K562 (cell line): ENCODE measurements around the gene HEXIM1. TPM values are rescaled to one million over a fixed set of nuclear protein-coding genes. Genes with fewer than 3 reads are reported as not detected.

Experiments used
- BRD4 ChIP-seq: fragments of 200-600 bp; sonication (generic); IDR thresholded peaks from 2 replicates; pipeline ENCODE4 v1.6.1; 2017; ENCODE audit warnings: inconsistent platforms
- CHD1 ChIP-seq: fragments of 200-600 bp; sonication (generic); IDR thresholded peaks from one replicate; pipeline ENCODE4 v1.6.1; 2012; ENCODE audit warnings: mild to moderate bottlenecking, moderate library complexity, low read length, inconsistent platforms
- EWSR1 ChIP-seq: fragments of 450-650 bp; IDR thresholded peaks from 2 replicates; pipeline ENCODE4 v1.6.1; 2018; ENCODE audit warnings: borderline replicate concordance, mild to moderate bottlenecking, low read depth, moderate library complexity; ENCODE audit not compliant: partially characterized antibody
- IFI16 ChIP-seq: fragments of 250-450 bp; sonication (Bioruptor Pico); IDR thresholded peaks from 2 replicates; pipeline ENCODE4 v2.1.2; 2022; ENCODE audit warnings: mild to moderate bottlenecking, inconsistent platforms
- MAZ ChIP-seq, 2 experiments: fragments of 450-650 bp in 1 of 2; sonication (generic) in 1 of 2; formaldehyde crosslinking; IDR thresholded peaks in 1 of 2; conservative IDR thresholded peaks in 1 of 2; 2 replicates each; pipeline versions ENCODE4 v1.4.0 to v1.5.0; 2020; ENCODE audit warnings: mild to moderate bottlenecking in 1 of 2, missing genetic modification reagents in 1 of 2
- MIER1 ChIP-seq: fragments of 450-650 bp; IDR thresholded peaks from 2 replicates; pipeline ENCODE4 v1.6.1; 2016; ENCODE audit warnings: antibody characterized with exemption, mild to moderate bottlenecking, low read depth
- NFRKB ChIP-seq: fragments of 450-650 bp; IDR thresholded peaks from 2 replicates; pipeline ENCODE4 v1.6.1; 2016; ENCODE audit warnings: low read depth
- SPI1 ChIP-seq: IDR thresholded peaks from 2 replicates; pipeline ENCODE4 v1.6.1; 2011; ENCODE audit warnings: low read depth, low read length, control low read depth, borderline replicate concordance
- ZBED1 ChIP-seq: IDR thresholded peaks from 2 replicates; pipeline ENCODE4 v1.6.1; 2014
- ZNF707 ChIP-seq: fragments of 250-450 bp; sonication (Bioruptor Pico); conservative IDR thresholded peaks from 2 replicates; pipeline ENCODE4 v1.8.0; 2022; ENCODE audit warnings: inconsistent platforms, mild to moderate bottlenecking, moderate library complexity
- ZNF780A ChIP-seq: fragments of 250-450 bp; sonication (Bioruptor Pico); IDR thresholded peaks from 2 replicates; pipeline ENCODE4 v1.5.0; 2021; ENCODE audit warnings: mild to moderate bottlenecking
- polyA plus RNA-seq, 8 experiments: library from polyadenylated mRNA; depleted of rRNA in 4 of 8; stranded (reverse) in 5 of 8; unstranded in 3 of 8; fragments of >200 nt; fragmentation: Nextera tagmentation in 2 of 8; fragmentation: Illumina TruSeq in 1 of 8; extraction: Ambion mirVana in 2 of 8; extraction: Trizol in 1 of 8; gene quantifications; 2 replicates each; pipeline versions ENCODE4 v1.2.1 to v1.2.3, GENCODE V29; 2011 to 2014; ENCODE audit warnings: inconsistent platforms in 1 of 8, missing spikeins in 1 of 8
- total RNA-seq, 7 experiments: library from RNA; depleted of rRNA in 6 of 7; stranded (reverse); fragments of >200 nt in 6 of 7; fragmentation: Illumina TruSeq in 2 of 7; extraction: Trizol in 2 of 7; gene quantifications; 2 replicates each; pipeline versions ENCODE4 v1.2.1 to v1.2.3, GENCODE V29; 2011 to 2021; ENCODE audit warnings: low replicate concordance in 1 of 7
- TF ChIP-seq, protein P1 (sequence below): fragments of 250-450 bp; sonication (Bioruptor Pico); IDR thresholded peaks from 2 replicates; pipeline ENCODE4 v1.5.0; 2020; ENCODE audit warnings: mild to moderate bottlenecking, borderline replicate concordance
- TF ChIP-seq, protein P2 (sequence below): fragments of 450-650 bp; IDR thresholded peaks from 2 replicates; pipeline ENCODE4 v1.6.1; 2016; ENCODE audit warnings: mild to moderate bottlenecking
- TF ChIP-seq, protein P3 (sequence below), 2 experiments: fragments of 450-650 bp in 1 of 2; IDR thresholded peaks; 2 replicates each; pipeline ENCODE4 v1.6.1; 2011 to 2017; ENCODE audit warnings: low read depth in 2 of 2, antibody characterized with exemption in 1 of 2, borderline replicate concordance in 1 of 2, low read length in 1 of 2, mild to moderate bottlenecking in 1 of 2, mixed read lengths in 1 of 2; ENCODE audit not compliant: control insufficient read depth in 1 of 2
- TF ChIP-seq, protein P4 (sequence below): fragments of 250-450 bp; sonication (Bioruptor Pico); IDR thresholded peaks from 2 replicates; pipeline ENCODE4 v1.4.0; 2020; ENCODE audit warnings: mild to moderate bottlenecking

Gene HEXIM1
- total and polyA plus RNA-seq, 9 of the 15 experiments (the other 6 are each of a cell fraction or from before 2014, with no cell fraction given), result 1.4 to 28.3 (median 9.1) TPM

DNA sequence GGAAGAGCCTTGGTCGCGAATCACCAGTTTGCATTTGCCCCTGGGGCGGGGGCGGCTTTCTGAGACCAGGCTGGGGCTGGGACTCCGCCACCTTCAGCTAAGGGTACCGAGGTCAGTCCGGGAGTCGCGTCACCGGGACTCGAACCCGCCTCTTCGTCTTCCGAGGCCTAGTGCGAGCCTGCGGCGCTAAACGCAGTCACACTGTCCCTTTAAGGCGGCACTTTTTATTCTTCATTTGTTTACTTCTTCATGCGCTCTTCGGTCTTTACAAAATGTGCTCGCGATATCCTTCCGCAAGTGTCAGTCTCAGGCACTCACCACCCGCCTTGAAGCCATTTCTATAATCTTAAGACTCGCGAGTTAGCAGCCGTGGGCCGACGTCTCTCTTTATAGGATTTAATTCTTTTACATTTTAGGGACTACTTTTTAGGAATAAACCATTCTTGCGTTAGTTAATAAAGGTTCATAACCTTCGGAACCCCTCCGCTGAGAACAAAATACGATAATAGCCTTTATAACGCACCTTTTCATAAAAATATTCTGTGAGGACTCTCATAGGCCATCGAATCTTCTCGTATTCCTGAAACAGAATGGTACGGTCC is 593 bp upstream of the HEXIM1 start (continued):
- TF ChIP-seq EWSR1 (no peak), ZNF707 (CRISPR knock-in tag) (0 out of 2 replicates have a peak, but pooled peaks have one; percentile 45), CHD1 (peak; percentile 12), BRD4 (peak; percentile 97), MIER1 (peak; percentile 83), SPI1 (no peak), ZBED1 (peak; percentile 70; the same call in 1 of the 2 replicates), MAZ (CRISPR knock-in tag; conservative IDR thresholded peaks at IDR 0.05 in 1 of 2, IDR thresholded peaks at IDR 0.05 in 1 of 2) (peak; percentile 54 to 65; a peak in 2 of 4 replicates), ZNF780A (CRISPR knock-in tag) (no peak), IFI16 (CRISPR knock-in tag) (no peak), NFRKB (peak; percentile 98)
- TF ChIP-seq, protein P1, sequence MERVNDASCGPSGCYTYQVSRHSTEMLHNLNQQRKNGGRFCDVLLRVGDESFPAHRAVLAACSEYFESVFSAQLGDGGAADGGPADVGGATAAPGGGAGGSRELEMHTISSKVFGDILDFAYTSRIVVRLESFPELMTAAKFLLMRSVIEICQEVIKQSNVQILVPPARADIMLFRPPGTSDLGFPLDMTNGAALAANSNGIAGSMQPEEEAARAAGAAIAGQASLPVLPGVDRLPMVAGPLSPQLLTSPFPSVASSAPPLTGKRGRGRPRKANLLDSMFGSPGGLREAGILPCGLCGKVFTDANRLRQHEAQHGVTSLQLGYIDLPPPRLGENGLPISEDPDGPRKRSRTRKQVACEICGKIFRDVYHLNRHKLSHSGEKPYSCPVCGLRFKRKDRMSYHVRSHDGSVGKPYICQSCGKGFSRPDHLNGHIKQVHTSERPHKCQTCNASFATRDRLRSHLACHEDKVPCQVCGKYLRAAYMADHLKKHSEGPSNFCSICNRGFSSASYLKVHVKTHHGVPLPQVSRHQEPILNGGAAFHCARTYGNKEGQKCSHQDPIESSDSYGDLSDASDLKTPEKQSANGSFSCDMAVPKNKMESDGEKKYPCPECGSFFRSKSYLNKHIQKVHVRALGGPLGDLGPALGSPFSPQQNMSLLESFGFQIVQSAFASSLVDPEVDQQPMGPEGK (CRISPR knock-in tag), result peak; percentile 76; the same call in 1 of the 2 replicates
- TF ChIP-seq, protein P2, sequence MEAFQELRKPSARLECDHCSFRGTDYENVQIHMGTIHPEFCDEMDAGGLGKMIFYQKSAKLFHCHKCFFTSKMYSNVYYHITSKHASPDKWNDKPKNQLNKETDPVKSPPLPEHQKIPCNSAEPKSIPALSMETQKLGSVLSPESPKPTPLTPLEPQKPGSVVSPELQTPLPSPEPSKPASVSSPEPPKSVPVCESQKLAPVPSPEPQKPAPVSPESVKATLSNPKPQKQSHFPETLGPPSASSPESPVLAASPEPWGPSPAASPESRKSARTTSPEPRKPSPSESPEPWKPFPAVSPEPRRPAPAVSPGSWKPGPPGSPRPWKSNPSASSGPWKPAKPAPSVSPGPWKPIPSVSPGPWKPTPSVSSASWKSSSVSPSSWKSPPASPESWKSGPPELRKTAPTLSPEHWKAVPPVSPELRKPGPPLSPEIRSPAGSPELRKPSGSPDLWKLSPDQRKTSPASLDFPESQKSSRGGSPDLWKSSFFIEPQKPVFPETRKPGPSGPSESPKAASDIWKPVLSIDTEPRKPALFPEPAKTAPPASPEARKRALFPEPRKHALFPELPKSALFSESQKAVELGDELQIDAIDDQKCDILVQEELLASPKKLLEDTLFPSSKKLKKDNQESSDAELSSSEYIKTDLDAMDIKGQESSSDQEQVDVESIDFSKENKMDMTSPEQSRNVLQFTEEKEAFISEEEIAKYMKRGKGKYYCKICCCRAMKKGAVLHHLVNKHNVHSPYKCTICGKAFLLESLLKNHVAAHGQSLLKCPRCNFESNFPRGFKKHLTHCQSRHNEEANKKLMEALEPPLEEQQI, result no peak
- TF ChIP-seq, protein P3, sequence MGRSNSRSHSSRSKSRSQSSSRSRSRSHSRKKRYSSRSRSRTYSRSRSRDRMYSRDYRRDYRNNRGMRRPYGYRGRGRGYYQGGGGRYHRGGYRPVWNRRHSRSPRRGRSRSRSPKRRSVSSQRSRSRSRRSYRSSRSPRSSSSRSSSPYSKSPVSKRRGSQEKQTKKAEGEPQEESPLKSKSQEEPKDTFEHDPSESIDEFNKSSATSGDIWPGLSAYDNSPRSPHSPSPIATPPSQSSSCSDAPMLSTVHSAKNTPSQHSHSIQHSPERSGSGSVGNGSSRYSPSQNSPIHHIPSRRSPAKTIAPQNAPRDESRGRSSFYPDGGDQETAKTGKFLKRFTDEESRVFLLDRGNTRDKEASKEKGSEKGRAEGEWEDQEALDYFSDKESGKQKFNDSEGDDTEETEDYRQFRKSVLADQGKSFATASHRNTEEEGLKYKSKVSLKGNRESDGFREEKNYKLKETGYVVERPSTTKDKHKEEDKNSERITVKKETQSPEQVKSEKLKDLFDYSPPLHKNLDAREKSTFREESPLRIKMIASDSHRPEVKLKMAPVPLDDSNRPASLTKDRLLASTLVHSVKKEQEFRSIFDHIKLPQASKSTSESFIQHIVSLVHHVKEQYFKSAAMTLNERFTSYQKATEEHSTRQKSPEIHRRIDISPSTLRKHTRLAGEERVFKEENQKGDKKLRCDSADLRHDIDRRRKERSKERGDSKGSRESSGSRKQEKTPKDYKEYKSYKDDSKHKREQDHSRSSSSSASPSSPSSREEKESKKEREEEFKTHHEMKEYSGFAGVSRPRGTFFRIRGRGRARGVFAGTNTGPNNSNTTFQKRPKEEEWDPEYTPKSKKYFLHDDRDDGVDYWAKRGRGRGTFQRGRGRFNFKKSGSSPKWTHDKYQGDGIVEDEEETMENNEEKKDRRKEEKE (IDR thresholded peaks at IDR 0.05; ENCODE audit: borderline replicate concordance in 1 of 2, control insufficient read depth in 1 of 2, low read depth in 2 of 2, low read length in 1 of 2), result peak in 1 of 2 experiments; percentile 93; a peak in 2 of 4 replicates
- TF ChIP-seq, protein P4, sequence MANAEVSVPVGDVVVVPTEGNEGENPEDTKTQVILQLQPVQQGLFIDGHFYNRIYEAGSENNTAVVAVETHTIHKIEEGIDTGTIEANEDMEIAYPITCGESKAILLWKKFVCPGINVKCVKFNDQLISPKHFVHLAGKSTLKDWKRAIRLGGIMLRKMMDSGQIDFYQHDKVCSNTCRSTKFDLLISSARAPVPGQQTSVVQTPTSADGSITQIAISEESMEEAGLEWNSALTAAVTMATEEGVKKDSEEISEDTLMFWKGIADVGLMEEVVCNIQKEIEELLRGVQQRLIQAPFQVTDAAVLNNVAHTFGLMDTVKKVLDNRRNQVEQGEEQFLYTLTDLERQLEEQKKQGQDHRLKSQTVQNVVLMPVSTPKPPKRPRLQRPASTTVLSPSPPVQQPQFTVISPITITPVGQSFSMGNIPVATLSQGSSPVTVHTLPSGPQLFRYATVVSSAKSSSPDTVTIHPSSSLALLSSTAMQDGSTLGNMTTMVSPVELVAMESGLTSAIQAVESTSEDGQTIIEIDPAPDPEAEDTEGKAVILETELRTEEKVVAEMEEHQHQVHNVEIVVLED (CRISPR knock-in tag), result peak; percentile 21
